Neuron (in vitro differentiated cells): Measurements from ENCODE around the gene ZNF611.
A peak's percentile ranks its signal among the peaks of the same experiment; 100 is the strongest.
"Not testable (repeated sequence)": the region's sequence is repeated elsewhere in the genome, so short reads cannot be mapped to it uniquely, and the experiment has no call there.

ENCODE experiments used
- H2AFZ ChIP-seq: one replicate; pipeline ENCODE4 v1.6.1; 2013; ENCODE audit warnings: low read depth, mild to moderate bottlenecking, inconsistent platforms, low read length, moderate library complexity
- H3K27me3 ChIP-seq: one replicate; pipeline ENCODE4 v1.6.1; 2013; ENCODE audit warnings: low read length; ENCODE audit not compliant: insufficient read depth
- H3K36me3 ChIP-seq: one replicate; pipeline ENCODE4 v1.6.1; 2013; ENCODE audit warnings: low read length; ENCODE audit not compliant: insufficient read depth
- H3K4me1 ChIP-seq: one replicate; pipeline ENCODE4 v1.6.1; 2013; ENCODE audit warnings: low read length; ENCODE audit not compliant: insufficient read depth
- H3K4me3 ChIP-seq: 2 replicates; pipeline ENCODE4 v1.5.1; 2013; ENCODE audit warnings: mild to moderate bottlenecking, low read length, moderate library complexity
- H3K9me3 ChIP-seq: one replicate; pipeline ENCODE4 v1.6.1; 2013; ENCODE audit warnings: low read length

ZNF611 gene

DNA sequence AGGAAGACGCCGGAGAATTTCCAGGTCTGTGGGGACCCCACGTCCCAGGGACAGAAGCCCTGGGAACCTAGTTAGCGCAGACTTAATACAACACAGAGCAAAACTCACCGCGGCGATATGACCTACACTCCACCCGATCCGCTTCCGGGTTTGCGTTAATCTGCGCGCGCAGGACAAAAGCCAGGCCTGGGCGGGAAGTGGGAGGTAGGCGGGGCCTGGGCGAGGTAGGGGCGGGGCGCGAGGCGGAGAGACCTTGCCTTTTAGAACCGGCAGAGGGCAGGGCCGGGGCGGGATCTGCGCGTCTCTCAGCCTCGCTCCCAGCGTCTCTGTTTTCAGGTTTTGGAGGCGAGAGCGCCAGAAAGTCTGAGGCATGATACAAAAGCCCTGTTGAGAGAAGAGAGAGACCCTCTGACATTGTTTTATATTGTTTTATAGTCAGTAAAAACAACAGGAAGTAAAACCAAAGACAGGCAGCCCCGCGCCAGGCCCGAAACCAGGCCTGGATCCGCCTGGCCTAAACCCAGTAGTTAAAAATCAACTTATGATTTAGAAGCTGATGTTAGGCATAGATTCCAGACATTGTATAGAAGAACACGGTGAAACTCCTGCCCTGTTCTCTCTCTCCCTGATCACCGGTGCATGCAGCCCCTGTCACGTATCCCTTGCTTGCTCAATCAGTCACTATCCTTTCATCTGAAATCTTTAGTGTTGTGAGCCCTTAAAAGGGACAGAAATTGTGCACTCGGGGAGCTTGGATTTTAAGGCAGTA is at the start of gene ZNF611:
Gene ZNF611, minus strand, starts transcription at position 152 of the 769 bp plus-strand sequence. CDS start 19,150 bp downstream, outside the sequence.
- Histone ChIP-seq H3K36me3 (no peaks in the 10 kb centered on the region), H3K9me3 (peaks cover 9% of the 10 kb centered on the region), H3K4me1 (no peaks in the 10 kb centered on the region), H2AFZ (peak within 1 kb of the TSS; percentile 94), H3K27me3 (no peaks in the 10 kb centered on the region), H3K4me3 (peak within 1 kb of the TSS; percentile 95)

DNA sequence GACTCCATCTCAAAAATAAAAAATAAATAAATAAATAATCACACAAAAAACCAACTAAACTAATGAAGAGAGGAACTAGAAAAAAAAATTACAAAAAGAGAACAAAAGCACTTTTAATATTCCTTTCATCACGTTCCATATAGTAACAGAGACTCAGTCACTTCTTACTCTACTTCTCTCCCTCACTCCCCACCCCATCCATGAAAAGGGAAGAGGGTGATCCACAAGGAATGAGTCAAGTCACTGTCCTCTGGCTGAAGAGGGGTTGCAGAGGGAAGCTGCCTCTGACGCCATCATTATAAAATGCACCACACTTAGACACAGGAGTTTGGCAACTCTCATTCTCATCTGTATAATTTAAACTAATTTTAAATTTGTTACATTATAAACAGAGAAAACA is 48.0 kb upstream of the ZNF611 start:
- H3K36me3 ChIP-seq, H3K27me3 ChIP-seq: not testable (repeated sequence)

DNA sequence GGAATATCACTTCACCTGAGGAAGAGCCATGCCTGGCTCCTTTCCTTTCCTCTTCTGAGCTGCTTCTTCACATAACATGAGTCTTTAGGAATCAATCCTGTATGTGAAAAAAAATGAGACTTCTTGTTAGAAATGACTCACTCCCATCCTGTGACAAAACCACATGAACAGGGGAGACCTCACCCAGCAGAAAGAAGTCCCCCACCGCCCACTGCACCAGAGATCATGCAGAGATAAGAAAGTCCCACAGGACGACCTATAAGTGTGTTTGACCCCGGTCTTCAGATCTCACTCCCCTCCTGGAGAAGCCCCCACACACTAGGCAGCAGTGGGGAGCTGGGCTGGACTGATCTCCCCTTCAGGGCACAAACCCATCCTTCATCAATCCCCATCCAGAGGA is 44.0 kb upstream of the ZNF611 start:
- no peak overlapping the region for H2AFZ ChIP-seq

More for the DNA sequence above, 48.0 kb upstream of the ZNF611 start:
- H2AFZ ChIP-seq, H3K4me1 ChIP-seq, H3K9me3 ChIP-seq, H3K4me3 ChIP-seq: not testable (repeated sequence)

DNA sequence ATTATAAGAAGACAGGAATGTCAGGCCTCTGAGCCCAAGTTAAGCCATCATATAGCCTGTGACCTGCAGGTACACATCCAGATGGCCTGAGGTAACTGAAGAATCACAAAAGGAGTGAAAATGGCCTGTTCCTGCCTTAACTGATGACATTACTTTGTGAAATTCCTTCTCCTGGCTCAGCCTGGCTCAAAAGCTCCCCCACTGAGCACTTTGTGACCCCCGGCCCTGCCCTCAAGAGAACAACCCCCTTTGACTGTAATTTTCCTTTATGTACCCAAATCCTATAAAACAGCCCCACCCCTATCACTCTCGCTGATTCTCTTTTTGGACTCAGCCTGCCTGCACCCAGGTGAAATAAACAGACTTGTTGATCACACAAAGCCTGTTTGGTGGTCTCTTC is 21.6 kb upstream of the ZNF611 start:
- not testable (repeated sequence) for H3K4me1 ChIP-seq, H3K27me3 ChIP-seq, H3K36me3 ChIP-seq, H2AFZ ChIP-seq, H3K9me3 ChIP-seq, H3K4me3 ChIP-seq

More for the DNA sequence above, 44.0 kb upstream of the ZNF611 start:
- Histone ChIP-seq H3K4me3 (no peak overlapping the region), H3K9me3 (peaks cover 7% of the 10 kb centered on the region), H3K36me3 (peaks cover 2% of the 10 kb centered on the region), H3K4me1 (no peaks in the 10 kb centered on the region), H3K27me3 (no peaks in the 10 kb centered on the region)

DNA sequence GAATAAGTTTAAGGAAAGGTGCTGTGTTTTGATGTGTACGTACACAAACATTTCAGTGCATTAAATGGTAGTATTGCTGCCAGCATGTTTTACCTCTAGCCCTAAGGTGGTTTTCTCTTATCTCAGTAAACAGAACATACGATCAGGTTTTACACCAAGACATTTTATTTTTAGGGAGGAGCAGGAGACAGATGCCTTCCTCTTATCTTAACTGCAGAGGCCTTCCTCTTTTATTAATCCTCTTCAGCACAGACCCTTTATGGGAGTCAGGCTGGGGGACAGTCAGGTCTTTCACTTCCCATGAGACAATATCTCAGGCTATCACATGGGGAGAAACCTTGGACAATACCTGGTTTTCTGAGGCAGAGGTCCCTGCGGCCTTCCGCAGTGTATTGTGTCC is 14.9 kb upstream of the ZNF611 start:
- H3K36me3 ChIP-seq, result no peaks in the 10 kb centered on the region
- H3K27me3 ChIP-seq, result no peaks in the 10 kb centered on the region
- H3K4me3 ChIP-seq, result no peak overlapping the region
- H3K9me3 ChIP-seq, result no peaks in the 10 kb centered on the region
- no peak overlapping the region for H2AFZ ChIP-seq
- peaks cover 2% of the 10 kb centered on the region for H3K4me1 ChIP-seq

DNA sequence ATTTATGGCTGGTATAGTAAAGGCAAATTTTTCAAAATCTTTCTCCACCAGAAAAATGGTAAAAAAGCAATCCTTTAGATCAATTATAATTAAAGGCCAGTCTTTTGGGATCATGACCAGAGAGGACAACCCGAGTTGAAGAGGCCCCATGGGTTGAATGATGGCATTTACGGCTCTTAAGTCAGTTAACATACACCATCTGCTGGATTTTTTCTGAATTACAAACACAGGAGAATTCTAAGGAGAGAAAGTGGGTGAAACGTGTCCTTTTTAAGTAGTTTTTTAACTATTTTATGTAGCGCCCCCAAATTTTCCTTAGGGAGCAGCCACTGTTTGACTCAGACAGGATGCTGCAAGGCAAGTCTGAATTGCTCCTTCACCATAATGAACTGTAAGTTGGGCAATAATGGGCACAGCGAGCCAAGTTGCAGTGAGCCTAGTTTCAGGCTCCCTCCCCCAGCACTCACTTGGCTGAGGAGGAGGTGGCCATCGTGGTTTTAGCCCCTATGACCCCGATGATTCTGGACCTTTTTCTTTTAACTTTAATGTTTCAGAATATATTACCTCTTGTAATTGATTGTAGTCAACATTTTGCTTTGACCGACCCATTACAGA is 13.6 kb upstream of the ZNF611 start:
- Histone ChIP-seq H2AFZ (peak overlapping the region; percentile 3), H3K36me3 (no peaks in the 10 kb centered on the region), H3K4me1 (peaks cover 2% of the 10 kb centered on the region), H3K4me3 (peak overlapping the region; percentile 21), H3K27me3 (no peaks in the 10 kb centered on the region), H3K9me3 (no peaks in the 10 kb centered on the region)

DNA sequence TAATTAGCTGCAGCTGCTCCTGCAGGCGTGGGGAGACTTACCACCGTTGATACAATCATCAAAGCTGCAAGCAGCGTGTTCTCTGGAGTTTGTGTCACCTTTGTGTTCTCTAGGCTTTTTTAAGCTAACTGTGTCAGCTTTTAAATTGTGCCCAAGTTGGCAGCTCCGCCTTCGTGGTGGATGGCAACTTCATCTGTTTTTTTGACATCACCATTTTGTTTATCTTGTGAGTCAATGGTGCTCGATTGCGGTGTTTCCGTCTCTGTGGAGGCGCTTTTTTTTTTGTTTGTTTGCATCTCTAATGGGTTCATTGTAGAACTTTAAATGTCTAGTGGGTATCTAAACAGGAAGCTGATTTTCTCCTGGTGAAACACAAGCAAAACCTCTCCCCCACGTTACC is 11.1 kb upstream of the ZNF611 start:
- not testable (repeated sequence) for H3K27me3 ChIP-seq, H3K4me1 ChIP-seq, H3K9me3 ChIP-seq, H3K36me3 ChIP-seq, H3K4me3 ChIP-seq, H2AFZ ChIP-seq

DNA sequence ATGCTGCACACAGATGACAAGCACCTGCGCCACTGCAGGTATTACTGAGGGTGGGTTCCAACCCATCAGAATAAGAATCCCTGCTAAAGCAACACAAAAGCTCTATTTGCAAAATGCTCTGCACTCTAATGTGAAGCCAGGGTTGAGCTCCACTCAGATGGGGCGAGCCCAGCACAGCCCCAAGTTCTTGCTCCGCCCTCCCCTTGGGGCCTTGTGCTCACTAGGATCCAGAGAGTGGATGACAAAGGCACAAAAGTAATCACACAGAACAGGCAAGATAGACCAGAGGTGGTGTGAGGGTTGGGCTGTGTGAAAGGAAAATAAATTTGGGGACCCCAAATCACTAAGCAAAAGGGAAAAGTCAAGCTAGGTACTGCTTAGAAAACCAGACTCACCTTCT is 8.2 kb upstream of the ZNF611 start:
- Histone ChIP-seq H2AFZ (no peak overlapping the region), H3K27me3 (no peaks in the 10 kb centered on the region), H3K36me3 (no peaks in the 10 kb centered on the region), H3K4me3 (no peak overlapping the region), H3K9me3 (no peaks in the 10 kb centered on the region), H3K4me1 (no peaks in the 10 kb centered on the region)

DNA sequence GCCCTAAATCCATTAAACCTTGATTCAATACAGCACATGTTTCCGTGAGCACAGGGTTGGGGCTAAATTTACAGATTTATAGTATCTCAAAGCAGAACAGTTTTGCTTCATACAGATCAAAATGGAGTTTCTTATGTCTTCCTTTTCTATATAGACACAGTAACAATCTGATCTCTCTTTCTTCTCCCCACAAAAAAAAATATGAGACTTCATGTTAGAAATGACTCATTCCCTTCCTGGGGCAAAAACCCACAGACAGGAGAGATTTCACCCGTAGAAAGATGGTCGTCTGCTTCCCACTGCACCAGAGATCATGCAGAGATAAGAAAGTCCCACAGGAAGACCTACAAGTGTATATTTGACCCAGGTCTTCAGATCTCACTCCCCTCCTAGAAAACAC is 7.7 kb upstream of the ZNF611 start:
- Histone ChIP-seq H2AFZ (no peak overlapping the region), H3K36me3 (no peaks in the 10 kb centered on the region), H3K4me3 (no peak overlapping the region), H3K27me3 (no peaks in the 10 kb centered on the region), H3K4me1 (no peaks in the 10 kb centered on the region), H3K9me3 (no peaks in the 10 kb centered on the region)

DNA sequence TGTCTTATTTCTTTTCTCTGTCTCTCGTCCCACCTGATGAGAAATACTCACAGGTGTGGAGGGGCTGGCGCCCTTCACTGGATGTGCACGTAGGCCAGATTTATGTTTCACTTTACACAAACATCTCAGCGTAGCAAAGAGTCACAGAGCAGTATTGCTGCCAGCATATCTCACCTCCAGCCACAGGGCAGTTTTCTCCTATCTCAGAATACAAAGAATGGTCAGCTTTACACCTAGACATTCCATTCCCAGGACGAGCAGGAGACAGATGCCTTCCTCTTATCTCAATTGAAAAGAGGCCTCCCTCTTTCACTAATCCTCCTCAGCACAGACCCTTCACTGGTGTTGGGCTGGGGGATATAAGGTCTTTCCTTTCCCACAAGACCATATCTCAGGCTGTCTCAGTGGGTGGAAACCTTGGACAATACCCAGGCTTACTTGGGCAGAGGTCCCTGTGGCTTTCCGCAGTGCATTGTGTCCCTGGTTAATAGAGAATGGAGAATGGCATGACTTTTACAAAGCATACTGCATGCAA is 7.2 kb upstream of the ZNF611 start:
- Histone ChIP-seq H3K4me3 (no peak overlapping the region), H3K27me3 (no peaks in the 10 kb centered on the region), H3K9me3 (no peaks in the 10 kb centered on the region), H3K36me3 (no peaks in the 10 kb centered on the region), H2AFZ (no peak overlapping the region), H3K4me1 (no peaks in the 10 kb centered on the region)

DNA sequence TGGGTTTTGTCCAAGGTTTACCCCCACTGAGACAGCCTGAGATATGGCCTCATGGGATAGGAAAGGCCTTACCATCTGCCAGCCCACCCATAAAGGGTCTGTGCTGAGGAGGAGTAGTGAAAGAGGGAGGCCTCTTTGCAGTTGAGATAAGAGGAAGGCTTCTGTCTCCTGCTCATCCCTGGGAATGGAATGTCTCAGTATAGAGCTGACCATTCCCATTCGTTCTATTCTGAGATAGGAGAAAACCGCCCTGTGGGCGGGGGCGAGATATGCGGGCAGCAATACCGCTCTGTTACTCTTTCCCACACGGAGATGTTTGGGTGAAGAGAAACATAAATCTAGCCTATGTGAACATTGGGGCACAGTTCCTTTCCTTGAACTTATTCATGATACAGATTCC is 6.5 kb upstream of the ZNF611 start:
- not testable (repeated sequence) for H3K9me3 ChIP-seq, H3K4me3 ChIP-seq, H3K27me3 ChIP-seq, H2AFZ ChIP-seq, H3K4me1 ChIP-seq, H3K36me3 ChIP-seq

DNA sequence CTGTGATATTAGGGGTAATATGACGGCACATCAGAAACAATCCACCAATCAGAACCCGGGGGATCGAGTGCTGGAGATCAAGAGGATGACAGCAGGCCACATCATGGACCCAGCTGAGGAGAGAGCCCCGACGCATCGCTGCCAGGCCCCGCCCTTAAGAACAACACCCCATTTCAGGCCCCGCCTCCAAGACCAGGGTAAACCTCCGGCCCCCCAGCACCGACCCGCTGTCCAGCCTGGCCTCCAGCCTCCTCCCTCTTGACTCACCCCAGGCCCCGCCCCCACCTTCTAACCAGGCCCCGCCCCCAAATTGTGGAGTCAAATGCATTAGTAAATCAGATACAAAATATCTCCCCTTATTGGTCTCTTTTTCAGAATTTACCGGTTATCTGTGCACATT is 4.7 kb upstream of the ZNF611 start:
- Histone ChIP-seq H2AFZ (no peak overlapping the region), H3K27me3 (no peaks in the 10 kb centered on the region), H3K4me1 (no peaks in the 10 kb centered on the region), H3K9me3 (peaks cover 6% of the 10 kb centered on the region), H3K36me3 (no peaks in the 10 kb centered on the region), H3K4me3 (no peak overlapping the region)

DNA sequence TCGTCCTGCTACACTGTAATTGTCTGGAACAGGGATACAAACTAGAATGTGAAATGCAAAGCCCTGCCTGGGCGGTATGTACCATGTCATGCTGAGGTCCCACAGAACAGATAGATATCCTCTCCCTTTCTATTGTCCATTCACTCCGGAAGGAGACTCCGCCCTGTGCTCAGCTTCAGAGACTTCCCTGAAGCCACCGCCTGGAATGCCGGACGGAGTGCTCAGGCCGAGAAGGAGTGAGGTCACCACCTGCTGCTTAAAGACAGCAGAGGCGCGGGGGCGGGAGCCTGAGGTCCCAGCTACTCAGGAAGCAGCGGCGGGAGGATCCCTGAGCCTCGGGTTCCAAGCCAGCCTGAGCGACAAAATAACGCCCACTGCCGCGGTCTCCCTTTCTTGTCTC is 890 bp upstream of the ZNF611 start:
- Histone ChIP-seq H3K9me3 (peaks cover 8% of the 10 kb centered on the region), H3K36me3 (no peaks in the 10 kb centered on the region), H2AFZ (peak overlapping the region; percentile 94), H3K27me3 (no peaks in the 10 kb centered on the region), H3K4me1 (no peaks in the 10 kb centered on the region), H3K4me3 (no peak overlapping the region)
